Upper lobe of left lung (tissue), 6 donors: Measurements from ENCODE around the gene SAE1. TPM values are rescaled to one million over a fixed set of nuclear protein-coding genes. Genes with fewer than 3 reads are reported as not detected.
A peak's percentile ranks its signal among the peaks of the same experiment; 100 is the strongest.

Experiments
- ATAC-seq, 2 donors: fragments of 200-7000 bp; cut with Tn5 transposase; one replicate each; pipeline ENCODE4 v1.9.1; 2022; ENCODE audit warnings: mild to moderate bottlenecking in 2 of 2, moderate library complexity in 2 of 2; ENCODE audit not compliant: low FRiP score in 2 of 2
- DNase-seq, 2 donors: peaks; one replicate each; pipeline ENCODE4 v3.0.0-alpha.2; 2019 to 2020
- H3K27ac ChIP-seq, 4 donors: fragments of 200-600 bp; sonication (generic); one replicate each; pipeline ENCODE4 v1.5.1; 2016 to 2019
- H3K27me3 ChIP-seq, 4 donors: fragments of 200-600 bp; sonication (generic); one replicate each; pipeline ENCODE4 v1.5.1; 2017 to 2019
- H3K36me3 ChIP-seq, 4 donors: fragments of 200-600 bp; sonication (generic); one replicate each; pipeline ENCODE4 v1.5.1; 2016 to 2019
- H3K4me1 ChIP-seq, 4 donors: fragments of 200-600 bp; sonication (generic); one replicate each; pipeline ENCODE4 v1.5.1; 2018 to 2019
- H3K4me3 ChIP-seq, 4 donors: fragments of 200-600 bp; sonication (generic); one replicate each; pipeline ENCODE4 v1.5.1; 2017 to 2019; ENCODE audit warnings: mild to moderate bottlenecking in 2 of 4, moderate library complexity in 1 of 4
- H3K9me3 ChIP-seq, 4 donors: fragments of 200-600 bp; sonication (generic); one replicate each; pipeline ENCODE4 v1.5.1; 2018 to 2019
- EP300 ChIP-seq, 4 donors: sonication (generic); formaldehyde crosslinking; IDR thresholded peaks; one replicate each; pipeline ENCODE4 v1.5.1; 2017; ENCODE audit warnings: antibody characterized with exemption in 4 of 4, control low read depth in 2 of 4
- POLR2A ChIP-seq, 4 donors: fragments of 450-650 bp; IDR thresholded peaks; one replicate each; pipeline ENCODE4 v1.5.1; 2016 to 2017; ENCODE audit warnings: antibody characterized with exemption in 4 of 4, mild to moderate bottlenecking in 2 of 4
- POLR2AphosphoS5 ChIP-seq, 2 donors: sonication (generic); formaldehyde crosslinking; IDR thresholded peaks; one replicate each; pipeline ENCODE4 v1.5.1; 2017; ENCODE audit warnings: antibody characterized with exemption in 2 of 2
- WGBS, 2 donors: methylation state at CpG; one replicate each; pipeline ENCODE4 v1.1.5; 2017 to 2018; 5-methylcytosine and 5-hydroxymethylcytosine counted together
- total RNA-seq, 6 donors: library from RNA; depleted of rRNA in 4 of 6; stranded (reverse); fragments of >200 nt in 4 of 6; gene quantifications; one replicate each; pipeline versions ENCODE4 v1.1.0 to v1.2.1, GENCODE V29; 2016 to 2021
- TF ChIP-seq, protein P1 (sequence below), 6 experiments: fragments of 450-650 bp in 4 of 6; fragments of 200-600 bp in 2 of 6; sonication (generic) in 2 of 6; IDR thresholded peaks; one replicate each; pipeline ENCODE4 v1.5.1; 2016 to 2019; ENCODE audit warnings: antibody characterized with exemption in 6 of 6
- donor health status: DM: no; HTN: no; CAD: no; lungs with moderate emphysema.
- donor health status: DM: no; HTN: yes; CAD: no; lungs with severe emphysema.

SAE1 gene
- total RNA-seq, 6 donors from 2014 or later, result 31.1 to 61.2 (median 55.3) TPM

DNA sequence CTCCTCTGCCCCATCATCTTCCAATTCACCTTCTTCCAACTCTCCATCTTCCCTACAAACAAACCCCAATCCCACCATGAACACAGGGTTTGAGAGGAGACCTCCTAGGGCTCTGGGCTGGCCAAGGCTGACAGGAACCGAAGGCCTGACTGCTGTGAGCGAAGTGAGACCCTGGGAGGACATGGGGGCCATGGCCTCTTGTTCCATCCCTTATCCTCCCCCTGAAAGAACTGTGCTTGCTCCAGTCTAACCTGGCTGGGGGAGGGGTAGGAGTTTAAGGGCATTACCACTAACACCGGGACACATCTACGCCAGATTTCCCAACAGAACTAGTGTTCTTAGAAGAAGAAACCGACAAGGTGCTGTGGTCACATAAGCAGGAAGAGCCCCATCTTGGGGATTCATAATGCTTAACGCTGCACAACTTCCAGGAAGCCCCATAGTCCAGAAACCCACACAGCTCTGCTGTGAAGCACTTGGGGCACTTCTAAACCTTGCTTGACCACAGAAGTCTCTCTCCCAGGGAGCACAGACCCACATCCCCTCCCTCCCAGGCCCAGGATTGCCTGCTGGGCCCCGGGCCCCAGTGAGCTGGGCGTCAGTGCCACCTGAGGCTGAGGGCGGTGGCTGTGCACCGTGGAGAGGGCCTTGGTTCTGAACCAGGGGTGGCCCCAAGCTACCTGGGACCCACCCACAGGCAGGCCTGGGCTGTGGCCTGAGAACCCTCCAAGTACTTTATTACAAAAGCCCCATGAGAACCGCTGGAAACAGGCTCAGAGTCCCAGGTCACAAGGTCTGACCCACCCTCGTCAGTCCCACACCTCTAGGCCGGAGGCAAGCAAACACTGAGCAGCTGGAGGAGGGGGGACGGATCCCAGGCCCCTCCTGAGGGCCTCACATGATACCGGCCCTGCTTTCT, 35.8 kb upstream of the SAE1 start:
- ATAC-seq (peak; percentile 54 to 91), DNase-seq (peak; percentile 84 to 90)

DNA sequence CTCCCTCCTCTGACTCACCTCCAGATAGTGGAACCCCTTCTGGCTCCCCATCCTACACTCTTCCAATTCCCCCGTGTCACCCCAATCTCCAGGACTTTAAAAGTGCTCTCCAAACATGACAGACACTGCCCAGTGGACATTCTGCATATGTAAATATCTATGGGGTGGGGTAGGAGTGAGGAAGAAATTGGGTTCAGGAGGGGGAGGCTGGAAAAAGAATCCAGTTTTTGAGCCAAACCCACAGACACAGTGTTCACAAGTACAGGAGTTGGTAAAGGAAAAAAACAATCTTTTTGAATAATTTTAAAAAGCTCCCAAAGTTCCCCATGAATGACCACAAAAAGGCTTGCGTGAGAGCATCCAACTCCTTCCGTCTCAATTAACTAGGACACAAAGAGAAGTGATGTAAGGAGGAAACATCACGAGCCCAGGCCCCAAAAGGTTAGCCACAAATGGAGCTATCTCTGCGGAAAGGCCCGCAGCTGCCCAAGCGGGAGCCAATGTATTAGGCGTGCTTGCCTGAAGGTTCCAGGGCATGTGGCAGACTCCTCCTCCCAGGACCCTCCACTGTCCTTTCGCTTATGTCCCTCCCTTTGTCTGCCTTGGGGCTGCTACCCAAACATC, 35.0 kb upstream of the SAE1 start:
- DNase-seq, result peak in 1 of 2 donors; percentile 60
- Histone ChIP-seq H3K27me3 (no peaks in the 10 kb centered on the region), H3K36me3 (peaks cover 0 to 35% (median 30%) of the 10 kb centered on the region in 4 donors), H3K27ac (peak overlapping the region; percentile 80 to 91 (median 84)), H3K4me1 (peaks cover 38 to 67% (median 55%) of the 10 kb centered on the region in 4 donors), H3K9me3 (no peaks in the 10 kb centered on the region), H3K4me3 (no peak overlapping the region)
- WGBS, 2 donors, result 37 to 41% methylated on average over 9 of the region's 9 CpGs
- TF ChIP-seq, protein P1, sequence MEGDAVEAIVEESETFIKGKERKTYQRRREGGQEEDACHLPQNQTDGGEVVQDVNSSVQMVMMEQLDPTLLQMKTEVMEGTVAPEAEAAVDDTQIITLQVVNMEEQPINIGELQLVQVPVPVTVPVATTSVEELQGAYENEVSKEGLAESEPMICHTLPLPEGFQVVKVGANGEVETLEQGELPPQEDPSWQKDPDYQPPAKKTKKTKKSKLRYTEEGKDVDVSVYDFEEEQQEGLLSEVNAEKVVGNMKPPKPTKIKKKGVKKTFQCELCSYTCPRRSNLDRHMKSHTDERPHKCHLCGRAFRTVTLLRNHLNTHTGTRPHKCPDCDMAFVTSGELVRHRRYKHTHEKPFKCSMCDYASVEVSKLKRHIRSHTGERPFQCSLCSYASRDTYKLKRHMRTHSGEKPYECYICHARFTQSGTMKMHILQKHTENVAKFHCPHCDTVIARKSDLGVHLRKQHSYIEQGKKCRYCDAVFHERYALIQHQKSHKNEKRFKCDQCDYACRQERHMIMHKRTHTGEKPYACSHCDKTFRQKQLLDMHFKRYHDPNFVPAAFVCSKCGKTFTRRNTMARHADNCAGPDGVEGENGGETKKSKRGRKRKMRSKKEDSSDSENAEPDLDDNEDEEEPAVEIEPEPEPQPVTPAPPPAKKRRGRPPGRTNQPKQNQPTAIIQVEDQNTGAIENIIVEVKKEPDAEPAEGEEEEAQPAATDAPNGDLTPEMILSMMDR (IDR thresholded peaks at IDR 0.05), result no peak
- TF ChIP-seq EP300 (IDR thresholded peaks at IDR 0.05) (no peak), POLR2AphosphoS5 (IDR thresholded peaks at IDR 0.05) (no peak), POLR2A (IDR thresholded peaks at IDR 0.05) (no peak)
- peak; percentile 1 to 27 for ATAC-seq

More for the DNA sequence above, 35.8 kb upstream of the SAE1 start:
- peaks cover 38 to 65% (median 53%) of the 10 kb centered on the region in 4 donors for H3K4me1 ChIP-seq
- H3K27me3 ChIP-seq, result no peaks in the 10 kb centered on the region
- H3K4me3 ChIP-seq, result no peak overlapping the region
- H3K9me3 ChIP-seq, result no peaks in the 10 kb centered on the region
- 38 to 57% methylated on average over 8 to 15 of the region's 15 CpGs for WGBS, 2 donors
- H3K27ac ChIP-seq, result peak overlapping the region; percentile 80 to 91 (median 84)
- TF ChIP-seq POLR2A (IDR thresholded peaks at IDR 0.05), result peak in 1 of 4 donors; percentile 62
- TF ChIP-seq EP300 (IDR thresholded peaks at IDR 0.05), result no peak
- peaks cover 3 to 43% (median 36%) of the 10 kb centered on the region in 4 donors for H3K36me3 ChIP-seq

DNA sequence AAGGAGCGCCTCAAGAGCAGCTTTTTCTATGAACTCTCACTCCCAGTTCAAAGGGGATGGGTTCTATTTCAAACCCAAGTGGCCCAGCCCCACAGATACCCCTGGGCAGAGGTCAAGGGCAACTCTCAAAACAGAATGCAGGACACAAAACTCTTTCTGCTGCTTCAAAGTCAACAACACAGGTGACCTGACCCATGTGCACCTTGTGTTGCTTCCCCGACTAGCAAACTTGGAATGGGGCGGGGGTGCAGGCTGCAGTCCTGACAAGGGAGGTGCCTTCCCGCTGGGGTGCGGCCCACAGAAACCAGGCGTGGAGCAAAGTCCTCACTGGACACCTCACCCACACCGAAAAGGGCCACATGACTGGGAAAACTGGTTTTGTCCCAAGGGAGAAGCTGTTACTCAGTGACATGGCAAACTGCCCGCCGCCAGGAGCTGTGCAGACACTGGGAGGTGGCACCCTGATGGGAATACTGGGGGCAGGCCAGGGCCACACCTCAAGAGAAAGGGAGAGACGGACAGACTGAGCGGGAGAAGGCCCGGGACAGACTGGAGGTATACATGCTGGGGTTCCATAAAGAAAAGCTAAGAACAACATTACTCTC, 34.4 kb upstream of the SAE1 start:
- ATAC-seq (peak; percentile 53 to 87), DNase-seq (peak; percentile 65 to 95)
- 75 to 77% methylated on average over 6 to 12 of the region's 12 CpGs for WGBS, 2 donors
- peaks cover 38 to 67% (median 55%) of the 10 kb centered on the region in 4 donors for H3K4me1 ChIP-seq
- peak overlapping the region; percentile 80 to 91 (median 84) for H3K27ac ChIP-seq
- TF ChIP-seq, protein P1 (IDR thresholded peaks at IDR 0.05), result no peak
- TF ChIP-seq POLR2A (IDR thresholded peaks at IDR 0.05) (peak in 1 of 4 donors; percentile 64), POLR2AphosphoS5 (IDR thresholded peaks at IDR 0.05) (peak; percentile 38 to 53), EP300 (IDR thresholded peaks at IDR 0.05) (peak in 1 of 4 donors; percentile 38)
- no peaks in the 10 kb centered on the region for H3K27me3 ChIP-seq
- H3K9me3 ChIP-seq, result no peaks in the 10 kb centered on the region
- peaks cover 0 to 29% (median 24%) of the 10 kb centered on the region in 4 donors for H3K36me3 ChIP-seq
- no peak overlapping the region for H3K4me3 ChIP-seq

DNA sequence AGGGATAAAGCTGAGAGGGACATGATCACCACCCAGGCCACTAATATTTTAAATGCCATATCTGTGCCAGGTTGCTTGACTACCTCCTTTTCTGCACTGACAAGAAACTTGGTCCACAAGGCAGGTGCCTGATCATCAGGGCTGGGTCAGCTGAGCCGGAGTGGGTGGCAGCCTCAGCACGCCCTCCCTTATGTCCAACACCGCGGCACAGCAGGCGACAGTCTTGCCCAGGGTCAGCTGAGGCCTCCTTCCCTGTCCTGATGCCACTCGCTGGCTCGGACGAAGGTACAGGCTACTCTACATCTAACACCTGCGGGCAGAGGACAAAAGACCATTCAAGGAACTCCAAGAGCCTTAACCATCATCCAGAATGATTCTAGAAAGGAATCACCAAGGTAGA, 33.9 kb upstream of the SAE1 start:
- Histone ChIP-seq H3K4me1 (peaks cover 38 to 67% (median 55%) of the 10 kb centered on the region in 4 donors), H3K9me3 (no peaks in the 10 kb centered on the region), H3K27ac (peak overlapping the region; percentile 80 to 91 (median 84)), H3K27me3 (no peaks in the 10 kb centered on the region), H3K4me3 (no peak overlapping the region), H3K36me3 (peaks cover 0 to 24% (median 19%) of the 10 kb centered on the region in 4 donors)
- DNase-seq (peak in 1 of 2 donors; percentile 56), ATAC-seq (peak; percentile 12 to 21)
- 63 to 88% methylated on average over 4 to 9 of the region's 9 CpGs for WGBS, 2 donors
- TF ChIP-seq POLR2A (IDR thresholded peaks at IDR 0.05) (no peak), POLR2AphosphoS5 (IDR thresholded peaks at IDR 0.05) (no peak), EP300 (IDR thresholded peaks at IDR 0.05) (no peak)
- TF ChIP-seq, protein P1 (IDR thresholded peaks at IDR 0.05), result no peak
